Mesenchymal stem cell (in vitro differentiated cells and primary cell): ENCODE results near the gene GPATCH1.
A peak's percentile ranks its signal among the peaks of the same experiment; 100 is the strongest.
"Not testable (repeated sequence)": the region's sequence is repeated elsewhere in the genome, so short reads cannot be mapped to it uniquely, and the experiment has no call there.

Source experiments
- DNase-seq: peaks from one replicate; pipeline ENCODE4 v3.0.0-alpha.2; 2013
- H2AFZ ChIP-seq: one replicate; pipeline ENCODE4 v1.6.1; 2013; ENCODE audit warnings: low read depth, mild to moderate bottlenecking, control low read depth, inconsistent platforms, low read length, moderate library complexity
- H2AK5ac ChIP-seq: 2 replicates; pipeline ENCODE4 v1.6.1; 2013; ENCODE audit warnings: low read length, moderate library complexity, mild to moderate bottlenecking, inconsistent platforms; ENCODE audit not compliant: severe bottlenecking
- H2BK120ac ChIP-seq: one replicate; pipeline ENCODE4 v1.6.1; 2013; ENCODE audit warnings: low read depth, mild to moderate bottlenecking, inconsistent platforms, low read length, moderate library complexity
- H2BK12ac ChIP-seq, 2 experiments: one replicate each; pipeline ENCODE4 v1.6.1; 2013; ENCODE audit warnings: inconsistent platforms in 2 of 2, low read length in 2 of 2, mild to moderate bottlenecking in 2 of 2, moderate library complexity in 2 of 2, control low read depth in 1 of 2
- H2BK15ac ChIP-seq: one replicate; pipeline ENCODE4 v1.6.1; 2013; ENCODE audit warnings: mild to moderate bottlenecking, low read depth, inconsistent platforms; ENCODE audit not compliant: poor library complexity, severe bottlenecking
- H2BK5ac ChIP-seq: 2 replicates; pipeline ENCODE4 v1.6.1; 2013; ENCODE audit warnings: low read depth, mild to moderate bottlenecking, low read length, control low read depth, inconsistent platforms; ENCODE audit not compliant: poor library complexity, severe bottlenecking
- H3K14ac ChIP-seq, 2 experiments: one replicate each; pipeline ENCODE4 v1.6.1; 2013; ENCODE audit warnings: inconsistent platforms in 2 of 2, low read length in 2 of 2, control low read depth in 1 of 2, mild to moderate bottlenecking in 1 of 2, moderate library complexity in 1 of 2
- H3K18ac ChIP-seq, 2 experiments: one replicate each; pipeline ENCODE4 v1.6.1; 2013; ENCODE audit warnings: inconsistent platforms in 2 of 2, low read length in 2 of 2, control low read depth in 1 of 2, low read depth in 1 of 2, mild to moderate bottlenecking in 1 of 2
- H3K23ac ChIP-seq, 2 experiments: one replicate each; pipeline ENCODE4 v1.6.1; 2013; ENCODE audit warnings: inconsistent platforms in 2 of 2, low read length in 2 of 2, mild to moderate bottlenecking in 2 of 2, moderate library complexity in 2 of 2, control low read depth in 1 of 2
- H3K27ac ChIP-seq: 2 replicates; pipeline ENCODE4 v1.5.1; 2013; ENCODE audit warnings: mild to moderate bottlenecking, moderate library complexity, low read length, control low read depth, inconsistent platforms; ENCODE audit not compliant: poor library complexity, severe bottlenecking
- H3K27me3 ChIP-seq, 2 experiments: 2 replicates each; pipeline versions ENCODE4 v1.6.1 to v1.7.0; 2013; ENCODE audit warnings: low read length in 2 of 2, mild to moderate bottlenecking in 2 of 2, moderate library complexity in 2 of 2, control low read depth in 1 of 2, inconsistent platforms in 1 of 2; ENCODE audit not compliant: control insufficient read depth in 1 of 2, insufficient read depth in 1 of 2
- H3K36me3 ChIP-seq, 2 experiments: 2 replicates each; pipeline versions ENCODE4 v1.6.1 to v1.7.0; 2013; ENCODE audit warnings: low read length in 2 of 2, control low read depth in 1 of 2, inconsistent platforms in 1 of 2, low read depth in 1 of 2, mild to moderate bottlenecking in 1 of 2; ENCODE audit not compliant: insufficient read depth in 2 of 2, control insufficient read depth in 1 of 2
- H3K4ac ChIP-seq, 2 experiments: one replicate each; pipeline ENCODE4 v1.6.1; 2013; ENCODE audit warnings: inconsistent platforms in 2 of 2, low read length in 2 of 2, mild to moderate bottlenecking in 2 of 2, moderate library complexity in 2 of 2, control low read depth in 1 of 2, low read depth in 1 of 2
- H3K4me1 ChIP-seq: 2 replicates; pipeline ENCODE4 v1.6.1; 2013; ENCODE audit warnings: low read depth, low read length, control low read depth; ENCODE audit not compliant: control insufficient read depth, insufficient read depth
- H3K4me2 ChIP-seq: 2 replicates; pipeline ENCODE4 v1.6.1; 2013; ENCODE audit warnings: low read length, mild to moderate bottlenecking, inconsistent platforms; ENCODE audit not compliant: poor library complexity, severe bottlenecking
- H3K4me3 ChIP-seq, 2 experiments: 2 replicates each; pipeline versions ENCODE4 v1.5.1 to v1.7.0; 2013; ENCODE audit warnings: low read length in 2 of 2, mild to moderate bottlenecking in 2 of 2, control low read depth in 1 of 2, low read depth in 1 of 2; ENCODE audit not compliant: insufficient read depth in 1 of 2
- H3K79me1 ChIP-seq: replicated peaks from 2 replicates; pipeline ENCODE4 v1.6.1; 2013; ENCODE audit warnings: mild to moderate bottlenecking, control low read depth, low read length, inconsistent platforms; ENCODE audit not compliant: poor library complexity, severe bottlenecking
- H3K9ac ChIP-seq: 2 replicates; pipeline ENCODE4 v1.7.0; 2013; ENCODE audit warnings: mild to moderate bottlenecking, low read length, moderate library complexity
- H3K9me3 ChIP-seq: 2 replicates; pipeline ENCODE4 v1.7.0; 2013; ENCODE audit warnings: mild to moderate bottlenecking, low read length; ENCODE audit not compliant: control insufficient read depth
- H4K8ac ChIP-seq: one replicate; pipeline ENCODE4 v1.6.1; 2013; ENCODE audit warnings: inconsistent platforms, mild to moderate bottlenecking, low read length, moderate library complexity
- H4K91ac ChIP-seq: one replicate; pipeline ENCODE4 v1.6.1; 2013; ENCODE audit warnings: mild to moderate bottlenecking, low read length, inconsistent platforms
- WGBS: methylation state at CpG from one replicate; pipeline ENCODE4 v1.1.7; 2013; ENCODE audit warnings: mixed read lengths; 5-methylcytosine and 5-hydroxymethylcytosine counted together

GPATCH1 gene

GRCh38 chr19:33036370-33037167, 44.4 kb upstream of the GPATCH1 start:
- not testable (repeated sequence) for H3K27me3 ChIP-seq
- H3K36me3 ChIP-seq: peaks cover 0 to 29% of the 10 kb centered on the region in 2 experiments

GRCh38 chr19:33037168-33038025, 43.6 kb upstream of the GPATCH1 start:
- not testable (repeated sequence) for H2BK12ac ChIP-seq, H3K9me3 ChIP-seq, DNase-seq, H3K4me3 ChIP-seq, H2BK120ac ChIP-seq, H2AFZ ChIP-seq, H4K8ac ChIP-seq, H3K27ac ChIP-seq, H3K23ac ChIP-seq, H3K27me3 ChIP-seq, H3K14ac ChIP-seq, H3K9ac ChIP-seq, H3K4me2 ChIP-seq, H3K4ac ChIP-seq, H2BK15ac ChIP-seq, H3K18ac ChIP-seq, H4K91ac ChIP-seq, H2BK5ac ChIP-seq
- Histone ChIP-seq H3K79me1 (peaks cover 35% of the 10 kb centered on the region), H2AK5ac (peak overlapping the region; percentile 66), H3K4me1 (peaks cover 24% of the 10 kb centered on the region), H3K36me3 (peaks cover 0 to 28% of the 10 kb centered on the region in 2 experiments)
- 87% methylated on average over 18 of the region's 18 CpGs for WGBS

More at GRCh38 chr19:33036370-33037167, 44.4 kb upstream of the GPATCH1 start:
- not testable (repeated sequence) for H4K91ac ChIP-seq, H3K4me2 ChIP-seq, H3K4me3 ChIP-seq, H3K18ac ChIP-seq, DNase-seq, H2BK12ac ChIP-seq, H2BK15ac ChIP-seq, H3K14ac ChIP-seq, H3K27ac ChIP-seq, H3K9me3 ChIP-seq, H3K9ac ChIP-seq, H3K4ac ChIP-seq, H2AK5ac ChIP-seq, H4K8ac ChIP-seq, H2AFZ ChIP-seq, H2BK120ac ChIP-seq, H3K23ac ChIP-seq, H2BK5ac ChIP-seq
- Histone ChIP-seq H3K79me1 (peaks cover 35% of the 10 kb centered on the region), H3K4me1 (peaks cover 18% of the 10 kb centered on the region)
- WGBS: 97% methylated on average over 42 of the region's 45 CpGs

- peaks cover 32% of the 10 kb centered on the region for H3K79me1 ChIP-seq
- WGBS: 91% methylated on average over 10 of the region's 10 CpGs
- no peak overlapping the region for H3K18ac ChIP-seq
- H2BK120ac ChIP-seq: no peak overlapping the region
- no peak overlapping the region for H2BK15ac ChIP-seq
- no peak overlapping the region for H2AFZ ChIP-seq
- no peak overlapping the region for H3K9ac ChIP-seq
- H3K36me3 ChIP-seq: peaks cover 0 to 32% of the 10 kb centered on the region in 2 experiments
- peak overlapping the region in 1 of 2 experiments; percentile 60 for H3K14ac ChIP-seq
- H4K91ac ChIP-seq: no peak overlapping the region
- H3K27me3 ChIP-seq: no peaks in the 10 kb centered on the region
- H3K4ac ChIP-seq: no peak overlapping the region
- peaks cover 25% of the 10 kb centered on the region for H3K4me1 ChIP-seq
- no peak overlapping the region for H4K8ac ChIP-seq
- no peak overlapping the region for H3K4me3 ChIP-seq
- no peak overlapping the region for H3K23ac ChIP-seq
- no peak overlapping the region for H3K27ac ChIP-seq
- H2BK5ac ChIP-seq: no peak overlapping the region
- no peak overlapping the region for H2BK12ac ChIP-seq
- H3K9me3 ChIP-seq: no peaks in the 10 kb centered on the region
- H2AK5ac ChIP-seq: peak overlapping the region; percentile 29
- no peak overlapping the region for H3K4me2 ChIP-seq
- no peak for DNase-seq
These were observed 41.8 kb upstream of the GPATCH1 start for GRCh38 chr19:33039108-33039599.

- H4K8ac ChIP-seq: peak overlapping the region; percentile 28
- H3K27me3 ChIP-seq: no peaks in the 10 kb centered on the region
- H3K4me3 ChIP-seq: no peak overlapping the region
- H3K4me1 ChIP-seq: peaks cover 25% of the 10 kb centered on the region
- H3K79me1 ChIP-seq: peaks cover 32% of the 10 kb centered on the region
- H2AFZ ChIP-seq: no peak overlapping the region
- no peak overlapping the region for H4K91ac ChIP-seq
- H3K14ac ChIP-seq: no peak overlapping the region
- H3K23ac ChIP-seq: no peak overlapping the region
- DNase-seq: no peak
- no peak overlapping the region for H3K4me2 ChIP-seq
- peak overlapping the region; percentile 97 for H3K27ac ChIP-seq
- H2BK5ac ChIP-seq: peak overlapping the region; percentile 1
- peaks cover 0 to 32% of the 10 kb centered on the region in 2 experiments for H3K36me3 ChIP-seq
- H2BK15ac ChIP-seq: no peak overlapping the region
- H2BK120ac ChIP-seq: no peak overlapping the region
- no peak overlapping the region for H3K18ac ChIP-seq
- no peak overlapping the region for H3K9ac ChIP-seq
- WGBS: 94% methylated on average over 1 of the region's 1 CpG
- H2AK5ac ChIP-seq: peak overlapping the region; percentile 88
- H3K4ac ChIP-seq: no peak overlapping the region
- H2BK12ac ChIP-seq: no peak overlapping the region
- H3K9me3 ChIP-seq: no peaks in the 10 kb centered on the region
These were observed 41.2 kb upstream of the GPATCH1 start for GRCh38 chr19:33039815-33040214.
